Stomach (tissue), 4 donors: ENCODE results near the gene MYO3B.

ENCODE experiments used
- CTCF ChIP-seq, 7 experiments: fragments of 450-650 bp in 4 of 7; fragments of 200-600 bp in 3 of 7; sonication (generic) in 3 of 7; IDR thresholded peaks; one replicate each; pipeline ENCODE4 v1.5.1; 2016 to 2019; ENCODE audit warnings: antibody characterized with exemption in 7 of 7, control low read depth in 2 of 7, mild to moderate bottlenecking in 1 of 7
- EP300 ChIP-seq: sonication (generic); formaldehyde crosslinking; IDR thresholded peaks from one replicate; pipeline ENCODE4 v1.6.1; 2017; ENCODE audit warnings: antibody characterized with exemption

- TF ChIP-seq CTCF (IDR thresholded peaks at IDR 0.05) = no peak
- TF ChIP-seq EP300 = no peak
Observed at GRCh38 chr2:170190172-170190571, 12.2 kb downstream of the MYO3B start.
